ENCODE results near the gene KRT26.

The KRT26 gene

DNA sequence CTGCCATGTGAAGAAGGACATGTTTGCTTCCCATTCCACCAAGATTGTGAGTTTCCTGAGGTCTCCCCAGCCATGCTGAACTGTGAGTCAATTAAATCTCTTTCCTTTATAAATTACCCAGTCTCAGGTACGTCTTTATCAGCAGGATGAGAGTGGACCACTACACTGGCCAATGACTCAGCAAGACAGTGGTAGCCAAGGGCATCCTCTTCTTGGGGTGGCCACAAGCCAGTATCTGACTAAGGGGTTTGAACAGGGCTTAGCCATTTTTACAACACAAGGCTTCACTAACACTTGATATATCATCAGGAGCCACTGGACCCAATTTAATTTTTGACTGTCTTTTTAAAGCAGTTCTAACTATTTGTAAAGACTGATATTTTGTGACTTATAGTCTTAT is 47.3 kb downstream of the KRT26 start:
- no peak for DNase-seq

DNA sequence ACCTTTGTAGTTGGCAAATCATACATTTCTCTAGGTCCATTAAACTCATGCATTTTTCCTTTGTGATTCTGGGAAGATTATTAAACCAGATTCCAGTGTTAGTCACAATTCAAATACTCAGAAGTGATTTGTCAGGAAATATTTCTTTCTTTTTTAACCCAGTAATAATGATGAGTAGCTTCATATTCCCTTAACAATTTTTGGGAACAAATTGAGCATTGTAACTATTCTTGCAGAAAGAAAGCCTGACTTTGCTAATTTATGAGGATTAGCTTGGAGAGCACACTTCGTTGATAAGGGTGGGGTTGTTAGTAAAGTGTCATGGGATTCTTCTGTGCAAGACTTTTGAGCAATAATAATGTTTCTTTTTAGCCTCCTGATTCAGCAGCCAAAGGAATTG is 49.8 kb downstream of the KRT26 start:
- DNase-seq, result no peak

- no peak for DNase-seq
Observed at GRCh38 chr17:40720899-40721298, 51.1 kb downstream of the KRT26 start.

DNA sequence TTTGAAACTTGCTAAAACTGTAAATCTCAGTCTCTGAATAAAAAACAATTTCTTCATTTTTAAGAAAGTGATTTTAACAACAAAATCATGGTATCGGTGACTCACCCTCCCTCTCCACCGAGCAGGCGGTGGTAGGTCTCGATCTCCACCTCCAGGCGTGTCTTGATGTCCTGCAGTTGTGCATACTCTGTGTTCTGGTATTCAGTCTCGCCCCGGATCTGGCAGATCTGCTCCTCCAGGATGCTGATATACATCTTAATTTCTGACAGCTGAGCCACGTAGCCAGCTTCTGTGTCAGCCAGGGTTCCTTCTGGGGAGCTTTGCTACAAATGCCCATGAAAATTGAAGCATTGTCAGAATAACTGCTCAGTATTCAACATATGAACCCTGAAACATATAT is 53.1 kb downstream of the KRT26 start:
- no peak for DNase-seq

DNA sequence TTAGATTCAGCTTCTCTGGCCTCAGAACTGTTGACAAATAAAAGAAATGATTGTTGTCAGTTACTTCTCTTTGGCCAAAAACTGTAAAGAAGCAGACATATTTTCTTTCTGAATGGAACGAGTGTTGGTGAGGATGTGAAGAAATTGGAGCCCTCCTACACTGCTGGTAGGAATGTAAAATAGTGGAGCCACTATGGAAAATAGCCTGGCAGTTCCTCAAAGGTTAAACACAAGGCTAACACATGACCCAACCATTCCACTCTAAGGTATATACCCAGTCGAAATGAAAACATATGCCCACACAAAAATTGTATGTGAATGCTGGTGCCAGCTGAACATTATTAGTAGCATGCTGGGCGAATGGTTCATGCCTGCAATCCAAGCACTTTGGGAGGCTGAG is 54.2 kb downstream of the KRT26 start:
- no peak for DNase-seq
